Activated CD4-positive, alpha-beta T cell treated with anti-CD3 and anti-CD28 coated beads, Interleukin-10, Interleukin-2, amounts not matched to agents 100 ng/mL and 50 ng/mL, durations not matched to agents 16 hours and 8 hours (primary cell): ENCODE results near the gene MMP28.

Experiments
- DNase-seq: peaks from one replicate; pipeline ENCODE4 v3.0.0-alpha.2; 2020

The MMP28 gene

GRCh38 chr17:35716897-35717465 is 78.5 kb downstream of the MMP28 start:
- no peak for DNase-seq

- no peak for DNase-seq
Observed at GRCh38 chr17:35716173-35716572, 79.3 kb downstream of the MMP28 start.
